DND-41 (cell line): ENCODE measurements around the gene STARD13.

ENCODE experiments used
- ATAC-seq: fragments of 200-7000 bp; cut with Tn5 transposase; 3 replicates; pipeline ENCODE4 v1.9.1; 2021; ENCODE audit warnings: low read depth; ENCODE audit not compliant: insufficient read depth
- DNase-seq: peaks from one replicate; pipeline ENCODE4 v3.0.0-alpha.2; 2020
- H2AFZ ChIP-seq: 2 replicates; pipeline ENCODE4 v1.6.0; 2012; ENCODE audit warnings: low read depth, low read length
- H3K27ac ChIP-seq: 2 replicates; pipeline ENCODE4 v1.5.1; 2012; ENCODE audit warnings: low read length, inconsistent platforms
- H3K27me3 ChIP-seq: fragments of 200-600 bp; sonication (generic); 2 replicates; pipeline ENCODE4 v1.6.0; 2012; ENCODE audit warnings: low read length, mild to moderate bottlenecking, inconsistent platforms; ENCODE audit not compliant: insufficient read depth, poor library complexity
- H3K36me3 ChIP-seq: 2 replicates; pipeline ENCODE4 v1.5.1; 2012; ENCODE audit warnings: low read length, inconsistent platforms; ENCODE audit not compliant: insufficient read depth
- H3K4me1 ChIP-seq: 2 replicates; pipeline ENCODE4 v1.5.1; 2012; ENCODE audit warnings: mild to moderate bottlenecking, low read length; ENCODE audit not compliant: insufficient read depth
- H3K4me2 ChIP-seq: 2 replicates; pipeline ENCODE4 v1.6.0; 2012; ENCODE audit warnings: mild to moderate bottlenecking, moderate library complexity, low read length, inconsistent platforms; ENCODE audit not compliant: insufficient read depth
- H3K4me3 ChIP-seq, 2 experiments: fragments of 200-600 bp in 1 of 2; shearing (Covaris generic) in 1 of 2; 2 replicates each; pipeline ENCODE4 v1.5.1; 2012 to 2016; ENCODE audit warnings: inconsistent platforms in 2 of 2, low read length in 2 of 2, mild to moderate bottlenecking in 2 of 2, low read depth in 1 of 2, moderate library complexity in 1 of 2
- H3K79me2 ChIP-seq: 2 replicates; pipeline ENCODE4 v1.6.0; 2012; ENCODE audit warnings: low read length, inconsistent platforms; ENCODE audit not compliant: insufficient read depth
- H3K9ac ChIP-seq: 2 replicates; pipeline ENCODE4 v1.6.0; 2012; ENCODE audit warnings: low read depth, mild to moderate bottlenecking, inconsistent platforms, low read length, moderate library complexity
- H3K9me3 ChIP-seq: 2 replicates; pipeline ENCODE4 v1.5.1; 2012; ENCODE audit warnings: low read length, moderate library complexity, mild to moderate bottlenecking, inconsistent platforms; ENCODE audit not compliant: insufficient read depth, severe bottlenecking
- H4K20me1 ChIP-seq: 2 replicates; pipeline ENCODE4 v1.6.0; 2012; ENCODE audit warnings: low read length; ENCODE audit not compliant: insufficient read depth
- CTCF ChIP-seq: IDR thresholded peaks from 2 replicates; pipeline ENCODE4 v1.5.1; 2012; ENCODE audit warnings: borderline replicate concordance, low read length, moderate library complexity, mild to moderate bottlenecking; ENCODE audit not compliant: poor library complexity, severe bottlenecking; ENCODE audit errors: extremely low read depth
- EZH2 ChIP-seq: IDR thresholded peaks from 3 replicates; pipeline ENCODE4 v1.6.1; 2012; ENCODE audit warnings: borderline replicate concordance, low read depth, mild to moderate bottlenecking, moderate library complexity, low read length, inconsistent platforms; ENCODE audit not compliant: severe bottlenecking

Gene STARD13

GRCh38 chr13:33289966-33290365, 4.4 kb upstream of the STARD13 start:
- H3K9ac ChIP-seq = no peak overlapping the region
- no peak for TF ChIP-seq CTCF
- TF ChIP-seq EZH2 = no peak
- no peaks in the 10 kb centered on the region for H3K79me2 ChIP-seq
- H4K20me1 ChIP-seq = no peaks in the 10 kb centered on the region
- no peaks in the 10 kb centered on the region for H3K4me1 ChIP-seq
- H3K9me3 ChIP-seq = no peaks in the 10 kb centered on the region
- DNase-seq (no peak), ATAC-seq (no peak)
- H3K27me3 ChIP-seq = peaks cover 8% of the 10 kb centered on the region
- no peak overlapping the region for H2AFZ ChIP-seq
- no peaks in the 10 kb centered on the region for H3K36me3 ChIP-seq
- no peak overlapping the region for H3K27ac ChIP-seq
- no peak overlapping the region for H3K4me3 ChIP-seq
- H3K4me2 ChIP-seq = no peak overlapping the region

- no peaks in the 10 kb centered on the region for H3K9me3 ChIP-seq
- ATAC-seq = no peak
- TF ChIP-seq EZH2 (no peak), CTCF (no peak)
- H3K27me3 ChIP-seq = peaks cover 8% of the 10 kb centered on the region
- no peak overlapping the region for H3K4me2 ChIP-seq
- no peaks in the 10 kb centered on the region for H3K4me1 ChIP-seq
- no peak overlapping the region for H3K9ac ChIP-seq
- no peak for DNase-seq
- H3K36me3 ChIP-seq = no peaks in the 10 kb centered on the region
- no peak overlapping the region for H2AFZ ChIP-seq
- H3K27ac ChIP-seq = no peak overlapping the region
- H3K79me2 ChIP-seq = no peaks in the 10 kb centered on the region
- no peaks in the 10 kb centered on the region for H4K20me1 ChIP-seq
- H3K4me3 ChIP-seq = no peak overlapping the region
Observed at GRCh38 chr13:33287142-33287882, 1.8 kb upstream of the STARD13 start.

- ATAC-seq (no peak), DNase-seq (no peak)
- H3K79me2 ChIP-seq = no peaks in the 10 kb centered on the region
- no peak overlapping the region for H3K4me2 ChIP-seq
- no peaks in the 10 kb centered on the region for H3K4me1 ChIP-seq
- no peak overlapping the region for H3K9ac ChIP-seq
- TF ChIP-seq CTCF = no peak
- TF ChIP-seq EZH2 = no peak
- no peak overlapping the region for H3K4me3 ChIP-seq
- no peak overlapping the region for H2AFZ ChIP-seq
- H4K20me1 ChIP-seq = no peaks in the 10 kb centered on the region
- H3K36me3 ChIP-seq = no peaks in the 10 kb centered on the region
- H3K9me3 ChIP-seq = no peaks in the 10 kb centered on the region
- peaks cover 8% of the 10 kb centered on the region for H3K27me3 ChIP-seq
- H3K27ac ChIP-seq = no peak overlapping the region
Observed at GRCh38 chr13:33286128-33286527, 573 bp upstream of the STARD13 start.

DNA sequence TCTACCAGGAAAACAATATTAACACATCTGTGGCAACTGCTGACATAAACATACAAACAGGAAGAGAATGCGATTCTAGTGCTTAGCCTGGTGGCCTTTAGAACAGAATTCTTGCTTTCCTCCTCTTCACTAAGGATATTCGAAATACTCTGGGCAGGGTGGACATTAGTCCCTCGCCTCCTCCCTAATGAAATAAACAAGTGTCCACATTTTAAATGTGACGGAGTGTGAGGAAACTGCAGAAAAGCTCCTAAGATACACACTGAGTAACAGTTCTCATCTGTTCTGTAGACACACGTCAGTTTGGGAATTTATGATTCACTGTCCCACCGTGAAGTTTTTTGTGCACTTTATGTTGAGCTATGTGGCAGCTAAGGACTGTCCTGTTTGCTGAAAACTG, 639 bp downstream of the STARD13 start:
- TF ChIP-seq CTCF = no peak
- no peak overlapping the region for H3K4me2 ChIP-seq
- peaks cover 8% of the 10 kb centered on the region for H3K27me3 ChIP-seq
- H3K27ac ChIP-seq = no peak overlapping the region
- no peak overlapping the region for H2AFZ ChIP-seq
- H3K79me2 ChIP-seq = no peaks in the 10 kb centered on the region
- no peak overlapping the region for H3K9ac ChIP-seq
- no peaks in the 10 kb centered on the region for H3K9me3 ChIP-seq
- H3K4me3 ChIP-seq = no peak overlapping the region
- DNase-seq (no peak), ATAC-seq (no peak)
- H3K4me1 ChIP-seq = no peaks in the 10 kb centered on the region
- no peaks in the 10 kb centered on the region for H3K36me3 ChIP-seq
- no peaks in the 10 kb centered on the region for H4K20me1 ChIP-seq
